Measurements from ENCODE around the gene RBPMS2. TPM values are rescaled to one million over a fixed set of nuclear protein-coding genes. Genes with fewer than 3 reads are reported as not detected.

The RBPMS2 gene
- total RNA-seq (2021; fragmentation: NEBNext Ultra II Directional; extraction: Animal tissue kit (Norgen Biotek cat#: 25700)) (238 and 243 TPM in 2 replicates), polyA plus RNA-seq (2011; rRNA removed) (55.8 and 104 TPM in 2 replicates), polyA minus RNA-seq (2011; rRNA and poly(A)+ RNA removed) (28.4 and 38.8 TPM in 2 replicates)
- 31.2 TPM for polyA plus RNA-seq (2011; cell fraction: cytosol; rRNA removed)
- 88.9 TPM for polyA plus RNA-seq (2011; cell fraction: nucleus; rRNA removed)
- polyA plus RNA-seq (2012, experiment 1 of 2) = 145 to 173 TPM (median 167 TPM) in 4 replicates
- polyA plus RNA-seq (2012, experiment 2 of 2) = 212 TPM
- 218 TPM for polyA plus RNA-seq (2013, experiment 1 of 2)
- 220 TPM for polyA plus RNA-seq (2013, experiment 2 of 2)
- 90.8 TPM for polyA minus RNA-seq (2011; cell fraction: cytosol; rRNA and poly(A)+ RNA removed)
- polyA minus RNA-seq (2011; cell fraction: nucleus; rRNA and poly(A)+ RNA removed) = 44.7 TPM
- long read RNA-seq, experiment 1, transcript RBPMS2-201 (8 exons, 2,008 nt) = major isoform, 126 of 310 reads
- long read RNA-seq, experiment 1, partial matches to known transcripts = 62 of 310 reads
- long read RNA-seq, experiment 1, other reads (novel, unspliced or antisense) = 122 of 310 reads
- long read RNA-seq, experiment 2, partial matches to known transcripts = 7 of 17 reads
- long read RNA-seq, experiment 2, other reads (novel, unspliced or antisense) = 7 of 17 reads

DNA sequence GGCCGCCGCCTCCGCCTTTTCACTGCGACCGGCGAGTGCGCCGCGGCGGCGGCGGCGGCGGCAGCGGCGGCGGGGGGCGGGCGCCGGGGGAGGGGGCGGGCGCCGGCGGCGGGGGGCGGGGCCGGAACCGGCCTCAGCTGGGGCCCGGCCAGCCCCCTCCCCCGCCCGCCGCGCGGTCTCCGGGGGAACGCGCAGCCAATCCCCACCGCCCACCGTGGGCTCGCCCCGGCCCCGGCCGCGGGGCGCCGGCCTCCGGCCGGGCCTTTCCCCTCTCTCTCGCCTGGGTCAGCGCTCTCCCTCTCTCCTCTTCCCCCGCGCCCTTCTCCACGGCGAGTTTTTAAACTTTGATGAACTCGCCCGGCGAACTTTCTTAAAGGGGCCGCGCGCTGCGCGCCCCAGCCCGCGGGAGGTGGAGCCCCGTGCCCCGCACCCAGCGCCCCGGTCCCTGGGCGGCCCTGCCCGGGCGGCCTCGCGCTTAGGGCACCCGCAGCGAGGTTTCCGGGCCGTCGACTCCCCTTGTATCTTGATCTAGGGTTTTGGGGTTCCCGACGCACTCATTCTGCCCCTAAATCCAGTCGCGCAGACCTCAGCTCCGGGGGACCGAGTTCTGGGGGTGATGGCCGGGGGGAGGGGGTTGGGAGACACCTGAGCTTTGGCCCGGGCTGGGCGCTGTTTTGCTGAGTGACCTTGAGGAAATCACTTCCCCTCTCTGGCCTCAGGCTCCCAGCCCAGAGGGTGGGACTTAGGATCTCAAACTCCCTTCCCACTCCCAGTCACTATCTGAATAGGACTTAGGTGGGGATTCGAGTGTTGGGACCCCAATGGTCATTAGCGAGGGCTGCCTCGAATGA is at the start of gene RBPMS2:
Gene RBPMS2 (minus strand): TSS at position 39 of the 851 bp plus-strand sequence. CDS start 270 bp downstream, outside the sequence.
- Histone ChIP-seq H3K79me1 (ENCODE audit: low read depth, low read length) (peaks cover 10% of the 10 kb centered on the region; the same call in 1 of the 2 replicates), H3K18ac (ENCODE audit: extremely low read depth, low read length) (peak within 1 kb of the TSS; percentile 99), H2AFZ (ENCODE audit: low read length) (no peak within 1 kb of the TSS), H3K36me3 (ENCODE audit: control insufficient read depth in 2 of 4, insufficient read depth in 4 of 4, low read length in 3 of 4) (no peaks in the 10 kb centered on the region), H3K4me3 (ENCODE audit: extremely low read depth in 1 of 4, insufficient read depth in 2 of 4, low read depth in 3 of 4, low read length in 4 of 4) (peak within 1 kb of the TSS; percentile 74 to 95 (median 88)), H4K20me1 (replicated peaks in 1 of 2; ENCODE audit: control insufficient read depth in 1 of 2, insufficient read depth in 2 of 2, low read length in 2 of 2) (peaks cover 0 to 6% of the 10 kb centered on the region in 2 experiments), H3K56ac (replicated peaks; ENCODE audit: insufficient read length, low read depth, low read length) (peak within 1 kb of the TSS; percentile 90), H2BK20ac (ENCODE audit: low read length) (peak within 1 kb of the TSS; percentile 66; the same call in 1 of the 2 replicates), H3K4ac (replicated peaks; ENCODE audit: insufficient read length, low read depth, low read length) (peak within 1 kb of the TSS; percentile 94), H3K9ac (replicated peaks in 1 of 4; ENCODE audit: extremely low read depth in 1 of 4, low read depth in 3 of 4, low read length in 3 of 4) (peak within 1 kb of the TSS; percentile 76 to 94 (median 82)), H3K9me3 (ENCODE audit: insufficient read depth in 2 of 2, low read depth in 1 of 2, low read length in 1 of 2) (no peaks in the 10 kb centered on the region), H3K4me2 (ENCODE audit: insufficient read depth in 1 of 2, low read depth in 2 of 2, low read length in 2 of 2) (peak within 1 kb of the TSS; percentile 93 to 94), H2BK5ac (ENCODE audit: low read depth, low read length) (peak within 1 kb of the TSS; percentile 98), H2BK15ac (ENCODE audit: low read length) (no peak within 1 kb of the TSS; the same call in 1 of the 2 replicates), H3K27ac (ENCODE audit: low read depth, low read length) (peak within 1 kb of the TSS; percentile 81; the same call in 1 of the 2 replicates), H2BK12ac (ENCODE audit: low read depth, low read length) (peak within 1 kb of the TSS; percentile 86; the same call in 1 of the 2 replicates), H4K91ac (replicated peaks; ENCODE audit: insufficient read length, low read length) (peak within 1 kb of the TSS; percentile 91), H3K27me3 (replicated peaks in 1 of 4; ENCODE audit: control insufficient read depth in 3 of 4, extremely low read depth in 1 of 4, insufficient read depth in 3 of 4, low read length in 3 of 4) (no peaks in the 10 kb centered on the region), H3K23me2 (ENCODE audit: low read depth, low read length) (peaks cover 14% of the 10 kb centered on the region), H2BK120ac (replicated peaks; ENCODE audit: low read depth, low read length) (peak within 1 kb of the TSS; percentile 82), H3K23ac (ENCODE audit: insufficient read length) (no peak within 1 kb of the TSS), H4K8ac (ENCODE audit: extremely low read depth, insufficient read depth, low read length) (peak within 1 kb of the TSS; percentile 53), H3K79me2 (ENCODE audit: control insufficient read depth in 1 of 2, insufficient read depth in 2 of 2, low read length in 2 of 2) (peaks cover 37 to 63% of the 10 kb centered on the region in 2 experiments), H3K4me1 (replicated peaks in 1 of 4; ENCODE audit: control insufficient read depth in 3 of 4, insufficient read depth in 4 of 4, low read length in 3 of 4) (peaks cover 23 to 34% (median 30%) of the 10 kb centered on the region in 4 experiments), H3K14ac (ENCODE audit: insufficient read length) (no peak within 1 kb of the TSS), H2AK5ac (ENCODE audit: low read depth, low read length) (peak within 1 kb of the TSS; percentile 95; the same call in 1 of the 2 replicates), H4K5ac (ENCODE audit: insufficient read length, low read depth, low read length) (peak within 1 kb of the TSS; percentile 55)
- whole genome bisulfite sequencing, 2 experiments (ENCODE audit: extremely low coverage in 1 of 2, insufficient coverage in 1 of 2, insufficient read length in 1 of 2, insufficient replicate concordance in 2 of 2, low coverage in 1 of 2, low lambda C conversion rate in 2 of 2, missing lambda C conversion rate in 1 of 2) = 3% methylated on average over 15 of the region's 90 CpGs; no CpG with 5 or more reads in 1 of the 2 experiments
- POLR2A ChIA-PET (ENCODE audit: partially characterized antibody) = interaction anchor here (0.6 to 25.1 kb wide), 9 partner anchors 13 to 76 kb away, joined by 3 to 748 read pairs (median 5); partner anchors contain the start of gene PIF1
- CTCF ChIA-PET (ENCODE audit: partially characterized antibody) = interaction anchor here (10.7 kb wide), 1 partner anchor 32 kb away, joined by 129 read pairs; no protein-coding TSS in a partner anchor
- peak; percentile 54 for TF ChIP-seq TAF1 (IDR thresholded peaks at IDR 0.05; ENCODE audit: low read depth, low read length)
- no peak for TF ChIP-seq CHD1 (IDR thresholded peaks at IDR 0.05; ENCODE audit: low read depth, low read length)
- no peak for TF ChIP-seq SUZ12 (IDR thresholded peaks at IDR 0.05; ENCODE audit: low read length)
- peak in 1 of 2 experiments; percentile 73; a peak in 1 of 4 replicates for TF ChIP-seq HDAC2 (IDR thresholded peaks at IDR 0.05; ENCODE audit: borderline replicate concordance in 1 of 2, low read depth in 2 of 2, low read length in 2 of 2)
- peak; percentile 6; the same call in 1 of the 2 replicates for TF ChIP-seq PHF8 (conservative IDR thresholded peaks at IDR 0.05; ENCODE audit: low read depth, low read length)
- peak; percentile 2; the same call in 1 of the 2 replicates for TF ChIP-seq RBBP5 (IDR thresholded peaks at IDR 0.05; ENCODE audit: borderline replicate concordance, low read depth, low read length)
- peak; percentile 91; the same call in 1 of the 2 replicates for TF ChIP-seq KDM1A (IDR thresholded peaks at IDR 0.05; ENCODE audit: borderline replicate concordance, low read length)
- peak in 1 of 2 experiments; percentile 62 for DNase-seq (ENCODE audit: low read depth in 1 of 2, low spot score in 2 of 2)
- FAIRE-seq = no peak

Data from H1 (cell line).